GM12872 (cell line): ENCODE results near the gene TUBE1.

Experiments used
- CTCF ChIP-seq: IDR thresholded peaks from 3 replicates; pipeline ENCODE4 v1.5.1; 2011; ENCODE audit warnings: low read depth, mild to moderate bottlenecking, low read length, moderate library complexity; ENCODE audit not compliant: insufficient read depth

Gene TUBE1

DNA sequence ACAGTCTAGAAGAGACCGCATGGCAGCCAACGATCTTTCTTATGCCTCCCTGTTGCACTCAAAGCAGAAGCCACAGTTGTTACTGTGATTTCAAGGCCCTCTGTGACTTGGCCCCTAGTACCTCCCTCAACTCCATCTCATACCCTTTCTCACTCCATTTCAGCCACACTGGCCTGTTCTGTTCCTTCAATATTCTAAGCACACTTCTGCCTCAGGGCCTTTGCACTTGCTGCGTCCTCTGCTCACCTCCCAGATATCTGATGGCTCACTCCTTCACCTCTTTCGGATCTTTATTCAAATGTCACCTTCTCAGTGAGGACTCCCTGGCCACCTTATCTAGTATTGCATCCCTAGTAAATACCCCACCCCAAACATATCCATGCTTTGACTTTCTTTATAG lies 62.8 kb downstream of the TUBE1 start:
- no peak for TF ChIP-seq CTCF

DNA sequence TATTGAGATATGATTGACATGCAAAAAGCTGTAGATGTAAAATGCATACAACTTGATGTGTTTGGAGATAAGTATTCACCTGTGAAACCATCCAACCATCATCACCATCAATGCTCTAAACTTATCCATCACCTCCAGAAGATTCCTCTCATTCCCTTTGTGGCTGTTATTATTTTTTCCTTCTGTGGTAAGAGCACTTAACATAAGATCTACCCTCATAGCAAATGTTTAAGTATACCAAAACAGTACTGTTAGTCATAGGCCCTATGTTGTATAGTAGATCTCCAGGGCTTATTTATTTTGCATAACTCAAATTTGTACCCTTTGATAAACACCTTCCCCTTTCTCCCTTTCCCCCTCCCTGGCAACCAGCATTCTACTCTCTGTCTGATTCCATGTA lies 64.5 kb downstream of the TUBE1 start:
- TF ChIP-seq CTCF: no peak

- no peak for TF ChIP-seq CTCF
Observed at GRCh38 chr6:112021691-112022310, 65.5 kb downstream of the TUBE1 start.
